Measurements from ENCODE around the gene SCUBE2. TPM values are rescaled to one million over a fixed set of nuclear protein-coding genes. Genes with fewer than 3 reads are reported as not detected.

The SCUBE2 gene
- total and polyA plus RNA-seq, 2 donors (not counting 1 experiment from before 2014, with no cell fraction given) = not detected

DNA sequence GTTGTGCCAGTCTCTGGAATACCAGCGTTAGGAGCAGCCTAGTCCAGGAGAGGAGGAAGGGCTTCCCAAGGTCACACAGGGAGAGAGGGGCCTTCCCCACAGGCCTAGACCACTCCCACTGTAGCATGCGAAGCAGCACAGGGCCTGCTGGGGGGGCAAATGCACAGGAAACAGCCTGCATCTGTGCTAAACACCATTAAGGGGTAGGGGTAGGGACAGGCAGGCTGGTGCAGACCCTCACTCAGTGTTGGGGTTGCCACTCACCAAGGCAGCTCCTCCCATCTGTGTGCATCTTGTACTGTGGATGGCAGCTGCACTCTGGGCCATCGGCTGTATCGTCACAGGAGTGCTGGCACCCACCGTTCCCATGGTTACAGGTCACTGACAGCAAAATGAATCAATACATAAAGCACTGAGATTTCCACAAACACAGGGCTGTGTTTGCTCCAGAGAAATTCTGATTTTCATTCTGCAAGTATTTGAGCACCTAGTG lies 24.9 kb downstream of the SCUBE2 start:
- WGBS (ENCODE audit: insufficient coverage) = 96% methylated on average over 5 of the region's 5 CpGs
- Histone ChIP-seq H3K9me3 (ENCODE audit: control extremely low read depth in 1 of 3, control insufficient read depth in 2 of 3, insufficient read depth in 1 of 3, low read length in 2 of 3) (no peaks in the 10 kb centered on the region), H3K27me3 (replicated peaks in 1 of 4; ENCODE audit: control extremely low read depth in 1 of 4, control insufficient read depth in 3 of 4, insufficient read depth in 4 of 4, low read length in 3 of 4) (no peaks in the 10 kb centered on the region), H3K4me3 (ENCODE audit: control extremely low read depth in 1 of 5, extremely low read depth in 1 of 5, insufficient read depth in 1 of 5, low read depth in 2 of 5, low read length in 4 of 5) (no peak overlapping the region), H3K9ac (ENCODE audit: low read length) (no peak overlapping the region), H3K27ac (ENCODE audit: low read length in 2 of 2) (no peak overlapping the region), H3K4me1 (ENCODE audit: control insufficient read depth in 2 of 2, insufficient read depth in 2 of 2, low read length in 2 of 2) (no peaks in the 10 kb centered on the region), H3K36me3 (replicated peaks in 1 of 2; ENCODE audit: control extremely low read depth in 1 of 2, control insufficient read depth in 1 of 2, extremely low read depth in 1 of 2, insufficient read depth in 2 of 2, low read length in 1 of 2) (no peaks in the 10 kb centered on the region), H2AFZ (ENCODE audit: insufficient read depth, low read depth, low read length, poor library complexity, severe bottlenecking) (no peak overlapping the region), H3K4me2 (replicated peaks; ENCODE audit: low read depth, low read length, poor library complexity, severe bottlenecking) (no peak overlapping the region), H4K20me1 (ENCODE audit: control insufficient read depth, insufficient read depth, low read length, poor library complexity, severe bottlenecking) (no peaks in the 10 kb centered on the region), H3K79me2 (ENCODE audit: control insufficient read depth, insufficient read depth, low read length) (no peaks in the 10 kb centered on the region)
- H3K4me1 Mint-ChIP-seq = no peaks in the 10 kb centered on the region
- TF ChIP-seq EZH2 (IDR thresholded peaks at IDR 0.05; ENCODE audit: borderline replicate concordance, insufficient read depth, low read depth, low read length, poor library complexity, severe bottlenecking) = no peak
- TF ChIP-seq, protein P1, sequence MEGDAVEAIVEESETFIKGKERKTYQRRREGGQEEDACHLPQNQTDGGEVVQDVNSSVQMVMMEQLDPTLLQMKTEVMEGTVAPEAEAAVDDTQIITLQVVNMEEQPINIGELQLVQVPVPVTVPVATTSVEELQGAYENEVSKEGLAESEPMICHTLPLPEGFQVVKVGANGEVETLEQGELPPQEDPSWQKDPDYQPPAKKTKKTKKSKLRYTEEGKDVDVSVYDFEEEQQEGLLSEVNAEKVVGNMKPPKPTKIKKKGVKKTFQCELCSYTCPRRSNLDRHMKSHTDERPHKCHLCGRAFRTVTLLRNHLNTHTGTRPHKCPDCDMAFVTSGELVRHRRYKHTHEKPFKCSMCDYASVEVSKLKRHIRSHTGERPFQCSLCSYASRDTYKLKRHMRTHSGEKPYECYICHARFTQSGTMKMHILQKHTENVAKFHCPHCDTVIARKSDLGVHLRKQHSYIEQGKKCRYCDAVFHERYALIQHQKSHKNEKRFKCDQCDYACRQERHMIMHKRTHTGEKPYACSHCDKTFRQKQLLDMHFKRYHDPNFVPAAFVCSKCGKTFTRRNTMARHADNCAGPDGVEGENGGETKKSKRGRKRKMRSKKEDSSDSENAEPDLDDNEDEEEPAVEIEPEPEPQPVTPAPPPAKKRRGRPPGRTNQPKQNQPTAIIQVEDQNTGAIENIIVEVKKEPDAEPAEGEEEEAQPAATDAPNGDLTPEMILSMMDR (IDR thresholded peaks at IDR 0.05) = no peak
- ATAC-seq (ENCODE audit: low read depth) (no peak), DNase-seq (no peak)
- intact Hi-C loops (cut with micrococcal nuclease) = no loop called here
- no peak overlapping the region for H3K27ac Mint-ChIP-seq
- POLR2A ChIA-PET = no interaction called here
- H3K27me3 Mint-ChIP-seq = peaks cover 10% of the 10 kb centered on the region
- H3K9me3 Mint-ChIP-seq (ENCODE audit: insufficient read depth) = no peaks in the 10 kb centered on the region
- no peak overlapping the region for H3K4me3 Mint-ChIP-seq
- CTCF ChIA-PET = no interaction called here

- Mint-ChIP-seq H3K9me3 (ENCODE audit: insufficient read depth) (no peaks in the 10 kb centered on the region), H3K4me3 (no peak overlapping the region), H3K27me3 (peaks cover 8% of the 10 kb centered on the region), H3K27ac (no peak overlapping the region), H3K4me1 (peaks cover 2% of the 10 kb centered on the region)
- 95% methylated on average over 11 of the region's 15 CpGs for WGBS (ENCODE audit: insufficient coverage)
- Histone ChIP-seq H3K9ac (ENCODE audit: low read length) (no peak overlapping the region), H3K9me3 (ENCODE audit: control extremely low read depth in 1 of 3, control insufficient read depth in 2 of 3, insufficient read depth in 1 of 3, low read length in 2 of 3) (no peaks in the 10 kb centered on the region), H3K4me2 (replicated peaks; ENCODE audit: low read depth, low read length, poor library complexity, severe bottlenecking) (no peak overlapping the region), H3K79me2 (ENCODE audit: control insufficient read depth, insufficient read depth, low read length) (no peaks in the 10 kb centered on the region), H3K27ac (ENCODE audit: low read length in 2 of 2) (no peak overlapping the region), H3K27me3 (replicated peaks in 1 of 4; ENCODE audit: control extremely low read depth in 1 of 4, control insufficient read depth in 3 of 4, insufficient read depth in 4 of 4, low read length in 3 of 4) (peaks cover 0 to 2% (median 0%) of the 10 kb centered on the region in 4 experiments), H4K20me1 (ENCODE audit: control insufficient read depth, insufficient read depth, low read length, poor library complexity, severe bottlenecking) (no peaks in the 10 kb centered on the region), H3K4me3 (ENCODE audit: control extremely low read depth in 1 of 5, extremely low read depth in 1 of 5, insufficient read depth in 1 of 5, low read depth in 2 of 5, low read length in 4 of 5) (no peak overlapping the region), H3K4me1 (ENCODE audit: control insufficient read depth in 2 of 2, insufficient read depth in 2 of 2, low read length in 2 of 2) (no peaks in the 10 kb centered on the region), H3K36me3 (replicated peaks in 1 of 2; ENCODE audit: control extremely low read depth in 1 of 2, control insufficient read depth in 1 of 2, extremely low read depth in 1 of 2, insufficient read depth in 2 of 2, low read length in 1 of 2) (no peaks in the 10 kb centered on the region), H2AFZ (ENCODE audit: insufficient read depth, low read depth, low read length, poor library complexity, severe bottlenecking) (no peak overlapping the region)
- ATAC-seq (ENCODE audit: low read depth) (no peak), DNase-seq (no peak)
- ChIA-PET POLR2A (no interaction called here), CTCF (no interaction called here)
- no peak for TF ChIP-seq EZH2 (IDR thresholded peaks at IDR 0.05; ENCODE audit: borderline replicate concordance, insufficient read depth, low read depth, low read length, poor library complexity, severe bottlenecking)
- intact Hi-C loops (cut with micrococcal nuclease) = no loop called here
Observed at GRCh38 chr11:9065607-9066432, 25.6 kb downstream of the SCUBE2 start.
